Adrenal gland (tissue), 5 donors: ENCODE data around the gene DZIP1L.

Experiments used
- POLR2A ChIP-seq, 2 donors: fragments of 450-650 bp; IDR thresholded peaks; one replicate each; pipeline ENCODE4 v1.6.1; 2017; ENCODE audit warnings: antibody characterized with exemption in 2 of 2, mild to moderate bottlenecking in 2 of 2, moderate library complexity in 1 of 2
- TF ChIP-seq, protein P1 (sequence below), 6 experiments: fragments of 450-650 bp in 4 of 6; fragments of 200-600 bp in 2 of 6; sonication (generic) in 1 of 6; IDR thresholded peaks; 1 replicate in 5 of 6; 2 replicates in 1 of 6; pipeline versions ENCODE4 v1.5.1 to v1.8.0; 2016 to 2021; ENCODE audit warnings: antibody characterized with exemption in 6 of 6, mild to moderate bottlenecking in 2 of 6, moderate library complexity in 1 of 6
- donor health status: DM: no; HTN: no; CAD: no.

DNA sequence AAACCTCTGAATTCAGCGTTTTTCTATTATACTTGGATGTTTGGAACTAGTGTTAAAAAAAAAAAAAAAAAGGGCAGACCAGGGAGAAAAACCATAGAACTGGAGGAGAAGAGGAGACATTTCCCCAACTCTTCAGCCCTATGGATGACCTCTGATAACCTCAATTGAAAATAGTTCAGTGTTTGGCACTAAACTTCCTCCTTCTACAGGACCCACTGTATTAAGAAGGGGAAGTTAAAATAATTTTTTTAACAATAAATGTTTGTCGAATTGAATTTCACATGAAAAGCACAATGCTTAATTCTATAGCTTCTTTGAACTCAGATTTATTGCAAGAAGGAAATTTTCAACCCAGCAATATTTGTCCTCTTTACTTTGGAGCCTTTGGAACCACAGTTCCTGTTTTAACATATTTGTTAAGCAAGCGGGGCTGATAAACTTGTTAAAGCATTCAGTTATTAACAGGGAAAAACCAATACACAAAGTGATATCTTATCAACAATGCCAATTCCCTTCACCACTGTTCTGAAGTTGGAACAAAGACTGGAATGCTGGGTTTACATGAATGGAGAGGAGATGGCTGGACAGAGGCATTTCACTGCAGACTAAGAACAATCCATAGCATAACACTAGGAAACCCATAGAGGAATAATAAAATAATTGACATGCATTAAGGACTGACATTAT is 19.9 kb upstream of the DZIP1L start:
- TF ChIP-seq POLR2A (IDR thresholded peaks at IDR 0.05): no peak
- TF ChIP-seq, protein P1, sequence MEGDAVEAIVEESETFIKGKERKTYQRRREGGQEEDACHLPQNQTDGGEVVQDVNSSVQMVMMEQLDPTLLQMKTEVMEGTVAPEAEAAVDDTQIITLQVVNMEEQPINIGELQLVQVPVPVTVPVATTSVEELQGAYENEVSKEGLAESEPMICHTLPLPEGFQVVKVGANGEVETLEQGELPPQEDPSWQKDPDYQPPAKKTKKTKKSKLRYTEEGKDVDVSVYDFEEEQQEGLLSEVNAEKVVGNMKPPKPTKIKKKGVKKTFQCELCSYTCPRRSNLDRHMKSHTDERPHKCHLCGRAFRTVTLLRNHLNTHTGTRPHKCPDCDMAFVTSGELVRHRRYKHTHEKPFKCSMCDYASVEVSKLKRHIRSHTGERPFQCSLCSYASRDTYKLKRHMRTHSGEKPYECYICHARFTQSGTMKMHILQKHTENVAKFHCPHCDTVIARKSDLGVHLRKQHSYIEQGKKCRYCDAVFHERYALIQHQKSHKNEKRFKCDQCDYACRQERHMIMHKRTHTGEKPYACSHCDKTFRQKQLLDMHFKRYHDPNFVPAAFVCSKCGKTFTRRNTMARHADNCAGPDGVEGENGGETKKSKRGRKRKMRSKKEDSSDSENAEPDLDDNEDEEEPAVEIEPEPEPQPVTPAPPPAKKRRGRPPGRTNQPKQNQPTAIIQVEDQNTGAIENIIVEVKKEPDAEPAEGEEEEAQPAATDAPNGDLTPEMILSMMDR (IDR thresholded peaks at IDR 0.05): no peak
